ENCODE data around the gene GRID1.
"Not testable (repeated sequence)": the region's sequence is repeated elsewhere in the genome, so short reads cannot be mapped to it uniquely, and the experiment has no call there.

GRID1 gene

GRCh38 chr10:85976267-85976793 is 390.3 kb downstream of the GRID1 start:
- DNase-seq: no peak

DNA sequence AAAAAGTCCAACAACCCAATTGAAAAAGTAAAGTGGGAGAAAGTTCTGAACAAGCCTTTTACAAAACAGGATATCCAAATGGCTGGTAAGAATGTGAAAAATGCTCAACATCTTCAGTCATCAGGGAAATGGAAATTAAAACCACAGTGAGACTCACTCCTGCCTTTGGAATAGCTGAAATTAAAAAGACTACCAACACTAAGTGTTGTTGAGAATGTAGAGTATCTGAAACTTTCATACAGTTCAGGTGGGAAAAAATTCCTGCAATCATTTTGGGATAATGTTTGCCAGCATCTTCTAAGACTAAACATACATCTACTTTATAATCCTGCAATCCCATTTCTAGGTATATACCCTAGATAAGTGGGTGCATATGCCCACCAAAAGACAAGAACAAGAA is 395.1 kb downstream of the GRID1 start:
- DNase-seq: no peak

DNA sequence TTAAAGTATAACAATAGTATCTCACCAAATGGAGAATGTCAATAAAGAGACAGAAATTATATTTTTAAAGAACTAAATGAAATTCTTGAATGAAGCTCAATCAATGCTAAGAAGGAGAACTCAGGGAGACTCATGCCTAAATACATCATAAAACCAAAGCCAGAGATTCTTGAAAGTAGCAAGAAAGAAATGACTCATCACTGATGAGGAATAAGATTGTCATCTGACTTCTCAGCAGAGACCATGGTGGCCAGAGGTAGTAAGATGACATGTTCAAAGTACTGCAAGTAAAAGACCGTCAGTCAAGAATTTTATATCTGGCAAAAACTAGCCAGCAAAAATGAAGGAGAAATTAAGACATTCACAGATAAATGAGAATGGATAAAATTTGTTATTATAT is 399.0 kb downstream of the GRID1 start:
- no peak for DNase-seq

- DNase-seq: no peak
Measured at GRCh38 chr10:85961479-85962067, 405.0 kb downstream of the GRID1 start.

DNA sequence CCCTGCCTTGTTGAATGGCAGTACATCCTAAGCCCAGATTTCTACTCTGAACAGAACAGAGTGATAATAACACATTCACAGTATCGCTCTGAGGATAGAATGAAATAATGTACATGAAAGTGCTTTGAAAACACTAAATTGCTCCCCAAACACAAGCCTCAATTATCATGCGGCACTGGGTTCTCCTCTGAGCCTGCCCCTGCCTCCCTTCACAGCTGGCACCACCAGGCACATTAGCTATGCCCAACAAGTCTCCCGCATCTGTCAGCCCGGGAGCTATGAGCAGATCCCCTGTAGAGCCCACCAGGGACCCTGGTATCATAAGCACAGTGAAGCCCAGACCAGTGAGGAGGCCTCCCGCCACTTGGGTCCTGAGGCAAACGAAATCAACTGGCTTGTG is 405.5 kb downstream of the GRID1 start:
- DNase-seq: no peak

DNA sequence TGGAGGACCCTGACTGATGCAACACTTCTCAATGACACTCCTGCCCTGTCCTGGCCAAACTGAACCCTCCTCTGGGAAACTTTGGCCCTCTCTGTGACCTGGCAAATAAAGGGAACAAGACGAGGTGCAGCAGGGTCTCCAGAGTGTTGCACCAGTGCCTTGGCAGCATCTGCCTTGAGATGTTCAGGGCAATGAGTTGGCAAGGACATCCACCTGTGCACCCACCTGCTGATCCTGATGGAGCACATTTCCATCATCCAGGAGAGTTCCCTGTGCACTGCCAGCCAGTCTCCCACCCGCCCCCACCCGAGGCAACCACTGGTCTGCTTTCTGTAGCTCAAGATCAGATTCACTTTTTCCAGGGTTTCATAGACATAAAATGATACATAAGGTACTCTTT is 407.4 kb downstream of the GRID1 start:
- DNase-seq: no peak

- DNase-seq: no peak
Measured at GRCh38 chr10:85950921-85951320, 415.7 kb downstream of the GRID1 start.

- DNase-seq: no peak
Measured at GRCh38 chr10:85946713-85947326, 419.8 kb downstream of the GRID1 start.

DNA sequence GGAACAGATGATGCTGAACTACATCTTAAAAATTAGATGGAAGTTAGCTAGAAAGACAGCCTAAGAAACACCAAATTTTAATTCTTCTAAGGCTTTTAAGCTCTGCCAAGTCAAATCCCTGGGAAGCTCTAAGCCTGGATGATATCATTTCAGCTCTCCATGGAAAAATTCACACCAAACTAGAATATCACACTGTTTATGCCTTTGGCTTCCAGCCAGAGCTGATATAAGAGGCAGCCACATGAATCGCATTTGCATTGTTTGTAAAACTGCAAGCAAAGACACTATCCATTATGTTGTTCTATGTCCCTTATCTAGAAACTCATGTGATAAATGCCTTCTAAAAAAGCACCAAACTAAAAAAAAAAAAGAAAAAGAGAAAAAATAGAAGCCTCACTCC is 430.4 kb downstream of the GRID1 start:
- no peak for DNase-seq

DNA sequence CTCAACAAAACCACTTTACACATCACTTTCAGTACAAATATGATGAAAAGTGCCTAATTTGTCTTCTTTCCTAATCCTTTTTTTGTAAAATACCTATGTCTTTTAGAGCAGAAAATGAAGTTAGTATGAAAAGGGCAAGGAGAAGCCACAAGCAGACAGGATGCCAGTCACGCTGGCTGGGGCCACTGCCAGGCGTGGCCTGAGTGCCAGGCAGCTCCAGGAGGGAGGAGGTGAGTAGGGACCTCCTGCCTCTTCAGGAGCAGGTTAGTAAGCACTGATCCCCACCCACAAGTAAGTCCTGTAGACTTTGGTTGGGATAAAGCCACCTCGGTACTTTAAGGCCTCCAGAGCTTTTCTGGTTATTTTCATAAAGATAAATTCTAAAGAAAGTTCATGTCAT is 432.0 kb downstream of the GRID1 start:
- DNase-seq: no peak

DNA sequence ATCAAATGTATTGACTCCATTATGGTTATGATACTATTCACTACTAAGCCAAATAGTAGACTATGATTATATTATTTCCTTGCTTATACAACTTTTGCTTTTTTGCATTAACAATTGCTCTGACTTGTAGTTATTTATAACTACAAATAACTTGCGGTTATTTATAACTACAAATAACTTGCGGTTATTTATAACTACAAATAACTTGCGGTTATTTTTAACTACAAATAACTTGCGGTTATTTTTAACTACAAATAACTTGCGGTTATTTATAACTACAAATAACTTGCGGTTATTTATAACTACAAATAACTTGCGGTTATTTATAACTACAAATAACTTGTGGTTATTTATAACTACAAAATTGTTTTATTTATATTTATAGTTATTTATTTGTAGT is 436.6 kb downstream of the GRID1 start:
- not testable (repeated sequence) for DNase-seq

- DNase-seq: no peak
Measured at GRCh38 chr10:85927952-85928665, 438.5 kb downstream of the GRID1 start.

DNA sequence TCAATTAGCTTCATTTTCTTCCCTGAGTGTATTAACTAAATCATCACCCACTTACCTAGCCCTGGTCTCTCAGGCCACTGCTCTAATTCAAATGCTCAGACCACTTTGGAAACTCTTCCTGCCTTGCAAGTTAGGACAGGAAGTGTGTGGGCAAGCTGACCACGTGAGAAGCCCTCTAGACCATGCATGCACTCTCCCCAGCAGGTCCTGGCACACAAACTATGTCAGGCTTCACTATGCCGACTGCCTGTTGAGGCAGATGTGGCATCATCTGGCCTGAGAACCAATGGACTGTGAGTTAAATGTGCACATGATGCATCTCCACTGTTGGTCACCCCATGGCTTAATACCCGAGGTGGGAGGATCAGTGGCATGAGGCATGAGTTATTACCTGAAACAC is 439.6 kb downstream of the GRID1 start:
- DNase-seq: no peak

DNA sequence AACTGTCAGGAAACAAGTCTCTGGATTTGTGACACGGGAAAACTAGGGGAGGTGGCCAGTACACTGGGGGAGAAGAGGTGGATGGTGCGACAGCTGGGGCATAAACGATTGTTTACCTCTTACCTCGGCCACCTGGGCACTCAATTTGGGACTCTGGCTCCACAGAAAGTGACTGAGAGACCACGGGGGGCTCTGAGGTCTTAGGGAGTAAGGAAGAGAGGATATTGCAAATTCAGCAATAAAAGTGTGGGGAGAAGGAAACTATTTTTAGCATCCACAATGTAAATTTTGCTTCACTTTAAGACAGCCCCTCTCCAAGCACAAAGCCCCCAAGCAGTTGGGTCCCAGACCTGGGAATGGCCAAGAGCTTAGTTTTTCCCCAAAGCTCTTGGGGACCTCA is 440.5 kb downstream of the GRID1 start:
- no peak for DNase-seq

GRCh38 chr10:85925201-85925750 is 441.3 kb downstream of the GRID1 start:
- DNase-seq: no peak

DNA sequence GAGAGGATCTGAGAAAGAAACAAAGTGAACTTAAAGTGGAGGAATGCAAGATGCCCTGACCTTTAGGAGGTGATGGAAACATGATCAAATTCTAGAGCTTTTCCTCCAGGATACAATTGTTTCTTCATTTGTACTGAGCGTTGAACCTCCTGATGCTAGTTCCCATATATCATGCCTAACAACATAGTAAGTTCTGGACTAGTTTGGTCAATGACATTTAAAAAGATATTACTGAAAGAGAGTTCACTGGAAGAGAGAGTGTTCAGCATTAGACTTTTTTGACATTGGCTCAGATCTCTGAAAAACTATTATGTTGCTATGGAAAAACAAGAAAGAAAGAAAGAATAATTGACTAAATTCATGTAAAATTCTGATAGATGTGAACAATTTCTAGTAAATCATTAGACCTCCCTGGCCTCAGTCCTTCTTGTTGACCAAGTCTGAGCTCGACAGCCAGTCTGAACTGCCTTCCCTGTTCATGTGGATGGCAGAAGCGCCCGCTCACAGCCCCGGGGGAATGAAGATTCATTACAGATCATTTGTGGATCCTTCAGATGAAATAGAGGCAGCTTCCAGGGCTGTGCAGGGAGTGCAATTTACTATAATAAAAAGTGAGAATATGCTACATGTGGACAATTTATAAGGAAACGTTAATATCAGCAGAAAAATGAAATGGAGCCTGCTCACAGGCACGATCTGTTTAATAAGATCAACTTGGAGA is 442.1 kb downstream of the GRID1 start:
- DNase-seq: no peak

DNA sequence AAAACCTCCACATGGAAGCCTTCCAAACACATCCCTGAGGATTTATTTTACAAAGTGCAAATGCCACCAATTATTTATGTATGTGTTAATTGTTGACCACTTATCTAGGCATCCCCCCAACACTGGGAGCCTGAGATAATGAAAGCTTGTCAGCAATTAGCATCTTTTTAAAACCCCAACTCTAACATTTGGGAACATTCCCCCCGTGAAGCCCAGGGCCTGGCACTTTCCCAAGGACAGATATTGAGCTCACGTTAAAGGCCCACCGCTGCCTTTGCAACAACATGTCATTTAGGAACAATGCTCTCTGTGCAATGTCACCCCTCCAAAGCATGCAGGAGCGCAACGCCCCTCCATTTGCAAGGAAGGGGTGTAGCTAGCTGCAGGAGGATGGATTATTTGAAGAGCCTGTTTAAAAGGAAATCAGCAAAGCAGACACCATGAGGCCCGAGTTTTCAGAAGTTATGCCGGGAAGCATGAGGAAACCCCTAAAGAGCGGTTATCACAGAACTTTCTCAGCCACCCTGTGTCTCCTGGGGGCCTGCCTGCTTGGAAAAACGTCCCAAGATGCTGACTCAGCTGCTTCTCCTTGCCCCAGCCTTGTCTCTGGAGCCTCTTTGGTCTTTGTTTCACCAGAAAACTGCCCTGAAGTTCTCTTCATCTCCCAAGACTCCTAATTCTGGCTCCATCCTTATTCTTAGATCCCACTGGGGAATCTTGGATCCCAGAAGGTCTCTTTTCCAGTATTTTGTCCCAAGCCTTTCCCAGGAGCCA is 444.1 kb downstream of the GRID1 start:
- DNase-seq: no peak

- DNase-seq: no peak
Measured at GRCh38 chr10:85921789-85922188, 444.8 kb downstream of the GRID1 start.

- no peak for DNase-seq
Measured at GRCh38 chr10:85920311-85920710, 446.3 kb downstream of the GRID1 start.

DNA sequence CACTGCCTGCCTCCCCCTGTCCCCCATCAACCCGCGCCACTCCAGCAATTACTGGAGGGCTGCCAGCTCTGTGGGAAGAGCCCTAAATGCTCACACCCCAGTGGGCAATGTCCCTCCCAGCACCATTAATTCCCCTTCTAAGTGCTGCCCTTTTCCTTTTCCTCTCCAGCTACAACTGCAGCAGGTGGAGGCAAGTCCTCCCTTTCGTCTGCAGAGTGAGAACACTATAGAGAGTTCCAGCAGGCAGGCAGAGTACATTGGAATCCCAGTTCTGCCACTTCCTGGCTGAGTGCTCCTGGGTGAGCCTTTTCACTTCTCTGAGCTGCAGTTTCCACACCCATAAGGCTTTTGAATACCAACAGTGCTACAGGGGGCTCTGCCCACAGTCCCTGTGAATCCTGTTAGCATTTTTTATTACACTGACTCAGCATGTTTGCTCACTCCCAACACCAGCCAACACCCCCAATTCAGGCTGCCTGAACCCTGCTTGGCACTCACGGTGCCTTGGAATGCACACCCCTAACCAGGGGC is 447.0 kb downstream of the GRID1 start:
- DNase-seq: no peak

DNA sequence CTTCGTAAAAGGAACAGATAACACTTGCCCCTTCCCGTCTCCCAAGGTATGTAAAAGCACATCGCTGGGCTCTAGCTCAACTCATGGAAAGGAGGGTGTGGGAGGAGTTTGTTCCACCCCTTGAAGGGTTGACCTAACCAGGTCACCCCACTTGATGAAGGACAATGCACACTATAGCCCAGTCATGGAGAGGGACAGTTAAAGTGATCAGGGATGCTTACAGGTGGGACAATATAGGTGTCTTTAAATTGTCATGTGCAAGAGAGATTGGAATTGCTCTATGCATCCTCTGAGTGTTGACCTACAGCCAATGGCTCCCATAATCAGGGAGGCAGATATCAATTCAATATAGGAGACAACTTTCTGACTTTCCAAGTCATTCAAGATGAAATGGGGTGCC is 448.2 kb downstream of the GRID1 start:
- no peak for DNase-seq

GRCh38 chr10:85917601-85918000 is 449.0 kb downstream of the GRID1 start:
- DNase-seq: no peak

Data from stimulated activated CD4-positive, alpha-beta T cell treated with anti-CD3 and anti-CD28 coated beads, Interleukin-15, amount 100 ng/mL, for 24 hours (primary cell).